ENCODE data around the gene CDC23.
"Not testable (repeated sequence)": the region's sequence is repeated elsewhere in the genome, so short reads cannot be mapped to it uniquely, and the experiment has no call there.

CDC23 gene

GRCh38 chr5:138216799-138217198 lies 3.7 kb upstream of the CDC23 start:
- DNase-seq (ENCODE audit: low read depth in 3 of 3) = no peak

GRCh38 chr5:138212828-138213160 lies 329 bp downstream of the CDC23 start:
- DNase-seq (ENCODE audit: low read depth in 3 of 3) = peak in 1 of 3 experiments; percentile 2

GRCh38 chr5:138210985-138211384 lies 2.1 kb downstream of the CDC23 start:
- no peak for DNase-seq (ENCODE audit: low read depth in 3 of 3)

- not testable (repeated sequence) for DNase-seq (ENCODE audit: low read depth in 3 of 3)
Measured at GRCh38 chr5:138193859-138194258, 19.3 kb downstream of the CDC23 start.

- DNase-seq (ENCODE audit: low read depth in 3 of 3) = no peak
Measured at GRCh38 chr5:138192826-138193225, 20.3 kb downstream of the CDC23 start.

- DNase-seq (ENCODE audit: low read depth in 3 of 3) = no peak
Measured at GRCh38 chr5:138188626-138189025, 24.5 kb downstream of the CDC23 start.

- DNase-seq (ENCODE audit: low read depth in 3 of 3) = no peak
Measured at GRCh38 chr5:138186002-138186447, 27.1 kb downstream of the CDC23 start.

GRCh38 chr5:138182808-138183207 lies 30.3 kb downstream of the CDC23 start:
- no peak for DNase-seq (ENCODE audit: low read depth in 3 of 3)

GRCh38 chr5:138180841-138181240 lies 32.3 kb downstream of the CDC23 start:
- no peak for DNase-seq (ENCODE audit: low read depth in 3 of 3)

- DNase-seq (ENCODE audit: low read depth in 3 of 3) = no peak
Measured at GRCh38 chr5:138180183-138180782, 32.8 kb downstream of the CDC23 start.

GRCh38 chr5:138179277-138179857 lies 33.8 kb downstream of the CDC23 start:
- DNase-seq (ENCODE audit: low read depth in 3 of 3) = no peak

- DNase-seq (ENCODE audit: low read depth in 3 of 3) = peak; percentile 64 to 78 (median 65)
Measured at GRCh38 chr5:138178516-138179276, 34.4 kb downstream of the CDC23 start, which contains the start of the genes BRD8 and KIF20A. TSS of gene BRD8 (minus strand) at chr5:138178630. CDS start at chr5:138178614, 16 bp downstream. TSS of gene KIF20A (plus strand) at chr5:138179112. CDS start at chr5:138179681, 569 bp downstream.

- DNase-seq (ENCODE audit: low read depth in 3 of 3) = no peak
Measured at GRCh38 chr5:138177941-138178515, 35.1 kb downstream of the CDC23 start.

- DNase-seq (ENCODE audit: low read depth in 3 of 3) = no peak
Measured at GRCh38 chr5:138170299-138170698, 42.8 kb downstream of the CDC23 start.

GRCh38 chr5:138169124-138169523 lies 44.0 kb downstream of the CDC23 start:
- no peak for DNase-seq (ENCODE audit: low read depth in 3 of 3)

- no peak for DNase-seq (ENCODE audit: low read depth in 3 of 3)
Measured at GRCh38 chr5:138163721-138164120, 49.4 kb downstream of the CDC23 start.

- no peak for DNase-seq (ENCODE audit: low read depth in 3 of 3)
Measured at GRCh38 chr5:138160706-138161105, 52.4 kb downstream of the CDC23 start.

- no peak for DNase-seq (ENCODE audit: low read depth in 3 of 3)
Measured at GRCh38 chr5:138159666-138160065, 53.5 kb downstream of the CDC23 start.

- DNase-seq (ENCODE audit: low read depth in 3 of 3) = no peak
Measured at GRCh38 chr5:138157626-138158025, 55.5 kb downstream of the CDC23 start.

GRCh38 chr5:138155977-138156376 lies 57.1 kb downstream of the CDC23 start:
- DNase-seq (ENCODE audit: low read depth in 3 of 3) = not testable (repeated sequence)

- DNase-seq (ENCODE audit: low read depth in 3 of 3) = no peak
Measured at GRCh38 chr5:138149530-138149929, 63.6 kb downstream of the CDC23 start.

- no peak for DNase-seq (ENCODE audit: low read depth in 3 of 3)
Measured at GRCh38 chr5:138148811-138149210, 64.3 kb downstream of the CDC23 start.

Measured in stimulated activated CD4-positive, alpha-beta T cell treated with anti-CD3 and anti-CD28 coated beads, TNF-alpha, amount 100 ng/mL, for 4 hours (primary cell).